SIG-M5 treated with dmso at 0.1 percent for 504 hours (cell line): Measurements from ENCODE around the gene TMEM244.
"Not testable (repeated sequence)": the region's sequence is repeated elsewhere in the genome, so short reads cannot be mapped to it uniquely, and the experiment has no call there.

Source experiments
- DNase-seq: peaks from one replicate; lab custom pipeline; 2025; ENCODE audit not compliant: unreplicated experiment; lab: John Stamatoyannopoulos, UW

The TMEM244 gene

DNA sequence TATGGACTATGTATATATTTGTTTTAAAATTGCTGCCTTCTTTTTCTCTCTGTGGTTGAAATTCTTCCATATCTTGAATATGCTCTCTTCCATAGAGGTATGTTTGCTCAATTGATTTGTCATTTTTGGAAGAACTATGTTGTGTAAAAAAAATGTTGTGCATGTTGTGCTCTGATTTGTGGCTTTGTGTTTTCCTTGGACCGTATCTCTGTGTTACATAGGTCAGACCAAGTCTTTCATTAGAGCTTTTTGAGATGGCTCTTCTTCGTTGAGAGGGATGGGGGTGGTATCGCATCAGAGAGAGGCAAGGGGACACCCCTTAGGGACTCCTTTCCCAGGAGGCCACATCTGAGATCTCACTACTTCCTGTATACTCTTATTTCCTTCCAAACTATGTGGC lies 43.8 kb downstream of the TMEM244 start:
- no peak for DNase-seq

GRCh38 chr6:129812145-129812777 lies 48.9 kb downstream of the TMEM244 start:
- no peak for DNase-seq

GRCh38 chr6:129807141-129807540 lies 54.0 kb downstream of the TMEM244 start:
- not testable (repeated sequence) for DNase-seq

DNA sequence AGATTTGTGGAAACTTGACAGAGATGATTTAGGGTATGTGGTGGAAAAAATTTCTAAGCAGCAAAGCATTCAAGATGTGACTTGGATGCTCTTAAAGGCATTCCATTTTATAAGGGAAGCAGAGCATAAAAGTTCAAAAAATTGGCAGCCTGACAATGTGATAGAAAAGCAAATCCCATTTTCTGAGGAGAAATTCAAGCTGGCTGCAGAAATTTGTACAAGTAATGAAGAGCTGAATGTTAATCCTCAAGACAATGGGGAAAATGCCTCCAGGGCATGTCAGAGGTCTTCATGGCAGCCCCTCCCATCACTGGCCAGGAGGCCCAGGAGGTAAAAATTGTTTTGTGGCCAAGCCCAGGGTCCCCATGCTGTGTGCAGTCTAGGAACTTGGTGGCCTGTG lies 58.2 kb downstream of the TMEM244 start:
- DNase-seq: not testable (repeated sequence)

DNA sequence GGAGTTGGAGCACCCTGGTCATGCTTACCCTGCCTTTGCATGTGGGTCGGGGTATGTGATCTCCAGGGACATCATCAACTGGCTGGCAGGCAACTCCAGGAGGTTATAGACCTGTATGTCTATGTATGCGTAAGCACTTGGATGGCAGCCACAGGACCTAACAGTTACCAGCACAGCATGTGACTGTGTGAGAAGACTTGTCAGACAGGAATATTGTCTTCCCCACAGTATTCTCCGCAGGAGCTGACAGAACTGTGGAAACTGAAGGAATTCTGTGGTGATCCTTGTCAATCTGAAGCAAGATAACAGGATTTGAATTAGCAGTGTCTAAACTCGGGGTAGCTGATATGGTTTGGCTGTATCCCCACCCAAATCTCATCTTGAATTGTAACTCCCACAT lies 59.2 kb downstream of the TMEM244 start:
- peak; percentile 4 for DNase-seq

GRCh38 chr6:129795261-129795660 lies 65.9 kb downstream of the TMEM244 start:
- no peak for DNase-seq

- DNase-seq: no peak
These were observed 67.7 kb downstream of the TMEM244 start for GRCh38 chr6:129793447-129793846.

DNA sequence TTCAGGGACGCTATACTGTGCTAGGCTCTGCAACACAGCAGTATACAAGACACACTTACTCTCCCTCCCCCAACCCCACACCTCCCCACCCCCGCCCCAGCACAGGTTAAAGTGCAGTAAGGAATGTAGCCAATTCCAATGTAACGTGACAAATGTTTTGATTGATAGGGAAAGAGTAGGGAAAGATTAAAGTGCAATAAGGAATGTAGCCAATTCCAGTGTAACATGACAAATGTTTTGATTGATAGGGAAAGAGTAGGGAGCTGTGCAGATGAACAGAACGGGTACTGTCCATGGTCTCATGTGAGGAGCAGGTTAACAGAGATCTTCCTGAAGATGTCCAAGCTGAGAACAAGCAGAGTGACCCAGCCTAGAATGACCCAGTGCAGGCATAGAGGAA lies 69.1 kb downstream of the TMEM244 start:
- no peak for DNase-seq

DNA sequence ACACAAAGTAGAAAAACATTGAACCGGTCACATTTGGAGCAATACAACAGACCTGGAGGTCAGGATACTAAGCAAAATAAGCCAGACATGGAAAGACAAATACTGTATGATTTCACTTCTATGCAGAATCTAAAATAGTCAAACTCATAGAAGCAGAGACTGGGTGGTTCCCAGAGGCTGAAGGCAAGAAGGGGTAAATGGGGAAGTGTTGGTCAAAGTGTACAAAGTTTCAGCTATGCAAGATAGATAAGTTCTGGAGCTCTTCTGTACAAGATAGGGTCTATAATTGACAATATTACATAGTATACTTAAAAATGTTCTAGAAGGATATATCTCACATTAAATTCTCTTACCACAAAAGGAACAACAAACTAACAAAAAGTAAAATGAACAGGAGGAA lies 70.3 kb downstream of the TMEM244 start:
- DNase-seq: no peak

- no peak for DNase-seq
These were observed 71.1 kb downstream of the TMEM244 start for GRCh38 chr6:129789974-129790373.

DNA sequence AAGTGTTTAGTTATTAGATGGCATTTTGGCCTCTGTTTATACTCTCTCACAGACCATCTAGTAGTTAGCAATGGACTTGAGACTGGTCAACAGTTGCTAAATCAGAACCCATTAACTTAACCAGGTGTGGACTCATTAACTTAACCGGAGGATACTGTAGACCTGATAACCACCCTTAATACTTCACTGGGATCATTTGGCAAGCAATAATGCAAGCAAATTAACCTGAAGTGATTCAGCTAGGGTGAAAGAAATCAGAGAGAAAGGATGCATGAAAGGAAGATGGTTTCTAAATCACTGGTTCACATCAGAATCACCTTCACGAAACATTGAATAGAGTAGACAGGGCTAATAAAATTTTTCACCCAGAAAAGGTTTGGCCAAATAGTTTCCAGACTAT lies 73.3 kb downstream of the TMEM244 start:
- DNase-seq: no peak

GRCh38 chr6:129786548-129786947 lies 74.6 kb downstream of the TMEM244 start:
- no peak for DNase-seq

DNA sequence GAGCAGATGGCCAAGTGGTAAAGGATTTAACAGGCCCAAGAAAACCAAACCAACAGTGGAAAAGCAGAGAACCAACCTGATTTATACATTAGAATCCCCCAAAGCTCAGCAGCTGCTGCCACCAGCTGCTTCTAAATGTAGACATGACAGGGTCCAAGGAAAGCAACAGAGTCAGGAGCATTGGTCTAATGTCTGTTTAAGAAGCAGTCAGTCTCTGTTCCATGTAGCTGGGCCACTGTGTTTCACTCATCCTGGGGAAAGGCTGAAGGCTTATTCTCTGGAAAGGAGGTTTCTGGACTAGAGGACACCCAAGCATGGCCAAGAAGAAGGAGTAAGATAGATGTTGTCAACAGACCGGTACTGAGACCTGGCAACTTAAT lies 75.4 kb downstream of the TMEM244 start:
- DNase-seq: no peak

DNA sequence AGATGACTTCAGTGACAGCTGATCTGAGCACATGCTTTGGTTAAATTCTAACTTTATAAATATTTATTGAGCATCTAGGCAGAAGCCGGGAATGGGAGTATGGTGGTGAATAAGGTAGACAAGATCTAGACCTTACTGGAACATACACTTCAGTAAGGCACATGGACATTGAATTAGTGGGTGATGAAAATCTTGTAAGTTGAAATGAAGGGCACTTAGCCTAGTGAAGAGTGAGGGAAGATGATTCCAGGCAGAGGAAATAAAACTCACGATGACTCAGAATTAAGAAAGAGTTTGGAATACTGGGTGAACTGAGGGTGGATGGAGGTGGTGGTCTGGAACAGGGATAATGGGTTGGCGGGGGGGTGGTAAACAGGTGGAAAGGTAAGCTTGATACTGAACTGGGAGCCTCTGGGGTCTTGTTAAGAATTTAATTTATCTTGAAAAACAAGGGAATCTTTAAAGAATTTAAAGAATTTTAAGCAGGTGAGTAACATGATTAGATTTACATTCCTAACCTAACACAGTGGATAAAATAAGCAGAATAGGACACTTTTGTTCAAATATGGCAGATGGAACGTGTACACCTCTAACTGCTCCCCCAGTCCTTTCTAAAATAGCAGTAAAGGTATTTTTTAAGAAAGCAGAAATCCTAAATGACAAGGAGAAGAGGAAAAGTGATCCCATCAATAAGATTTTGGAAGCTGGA lies 75.9 kb downstream of the TMEM244 start:
- DNase-seq: no peak
